ENCODE results near the gene CYTH1. TPM values are rescaled to one million over a fixed set of nuclear protein-coding genes. Genes with fewer than 3 reads are reported as not detected.

The CYTH1 gene
- total and polyA plus RNA-seq, 3 experiments from 2014 or later = 115 to 279 (median 129) TPM

DNA sequence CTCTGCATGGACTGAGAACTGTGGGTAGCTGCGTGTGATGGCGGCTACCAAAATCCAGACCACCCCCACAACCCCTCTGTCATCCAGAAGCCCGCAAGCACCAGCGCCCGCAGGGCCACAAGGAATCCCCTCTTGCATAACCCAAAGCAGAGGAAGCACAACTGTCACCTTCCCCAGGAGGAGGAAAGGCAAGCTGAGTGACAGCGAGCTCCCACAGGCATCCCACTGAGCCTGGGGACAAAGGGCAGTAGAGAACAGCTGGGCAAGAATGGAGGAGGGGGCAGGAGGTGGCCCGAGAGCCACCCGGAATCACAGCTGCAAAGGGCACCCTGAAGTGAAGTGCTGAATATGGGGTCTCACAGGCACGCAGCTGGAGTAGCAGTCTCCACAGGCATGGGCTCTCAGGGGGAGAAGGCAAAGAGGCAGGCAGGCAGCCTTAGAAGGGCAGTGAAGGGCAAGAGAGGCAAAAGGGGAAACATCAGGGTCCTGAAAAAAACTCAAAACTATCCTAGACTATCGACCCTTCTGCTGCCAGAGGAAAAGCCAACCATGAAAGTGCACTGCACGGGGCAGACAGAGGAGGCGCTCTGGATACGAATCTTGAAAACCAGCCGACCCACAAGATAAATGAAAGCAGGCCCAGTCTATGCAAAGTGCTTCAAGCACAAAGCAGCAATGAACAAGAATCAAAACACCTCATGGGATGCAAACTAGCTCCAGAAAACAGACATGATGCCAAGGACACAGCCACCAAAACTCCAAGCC is 41.4 kb upstream of the CYTH1 start:
- no peak for DNase-seq
- H3K36me3 ChIP-seq (ENCODE audit: insufficient read depth, low read length) = peaks cover 67% of the 10 kb centered on the region
- H3K4me3 Mint-ChIP-seq = no peak overlapping the region
- no peaks in the 10 kb centered on the region for H3K9me3 Mint-ChIP-seq
- H3K27ac ChIP-seq (ENCODE audit: low read depth, low read length) = no peak overlapping the region
- peaks cover 0 to 7% of the 10 kb centered on the region in 2 donors for H3K27me3 Mint-ChIP-seq
- H3K4me3 ChIP-seq (ENCODE audit: low read length) = no peak overlapping the region
- H3K27ac Mint-ChIP-seq = peak overlapping the region in 7 of 8 donors; percentile 43 to 92 (median 82)
- H3K27me3 ChIP-seq (ENCODE audit: insufficient read depth, low read length, poor library complexity, severe bottlenecking) = no peaks in the 10 kb centered on the region
- CTCF ChIA-PET = interaction anchor here (1.0 kb wide), 1 partner anchor 12 kb away, joined by 3 read pairs; no protein-coding TSS in a partner anchor
- H3K9me3 ChIP-seq (ENCODE audit: low read length) = no peaks in the 10 kb centered on the region
- peaks cover 48 to 57% (median 57%) of the 10 kb centered on the region in 3 donors for H3K4me1 Mint-ChIP-seq
- POLR2A ChIA-PET = interaction anchor here (0.6 to 1.0 kb wide), 2 partner anchors 19 to 50 kb away, joined by 3 to 4 read pairs; no protein-coding TSS in a partner anchor
- H3K36me3 Mint-ChIP-seq = peaks cover 20 to 98% (median 40%) of the 10 kb centered on the region in 3 donors
- H3K4me1 ChIP-seq (ENCODE audit: insufficient read depth, low read length) = peaks cover 25% of the 10 kb centered on the region

- H3K27ac Mint-ChIP-seq = peak overlapping the region in 6 of 8 donors; percentile 52 to 92 (median 83)
- Histone ChIP-seq H3K9me3 (ENCODE audit: low read length) (no peaks in the 10 kb centered on the region), H3K36me3 (ENCODE audit: insufficient read depth, low read length) (peaks cover 67% of the 10 kb centered on the region), H3K27me3 (ENCODE audit: insufficient read depth, low read length, poor library complexity, severe bottlenecking) (no peaks in the 10 kb centered on the region), H3K4me1 (ENCODE audit: insufficient read depth, low read length) (peaks cover 35% of the 10 kb centered on the region), H3K27ac (ENCODE audit: low read depth, low read length) (no peak overlapping the region), H3K4me3 (ENCODE audit: low read length) (no peak overlapping the region)
- peaks cover 19 to 95% (median 32%) of the 10 kb centered on the region in 3 donors for H3K36me3 Mint-ChIP-seq
- peak overlapping the region in 1 of 7 donors; percentile 72 for H3K4me3 Mint-ChIP-seq
- CTCF ChIA-PET = interaction anchor here (1.0 kb wide), 1 partner anchor 13 kb away, joined by 3 read pairs; no protein-coding TSS in a partner anchor
- no peaks in the 10 kb centered on the region for H3K9me3 Mint-ChIP-seq
- peaks cover 49 to 57% (median 56%) of the 10 kb centered on the region in 3 donors for H3K4me1 Mint-ChIP-seq
- H3K27me3 Mint-ChIP-seq = peaks cover 0 to 7% of the 10 kb centered on the region in 2 donors
- POLR2A ChIA-PET = interaction anchor here (0.6 to 1.0 kb wide), 2 partner anchors 18 to 49 kb away, joined by 3 to 4 read pairs; no protein-coding TSS in a partner anchor
- DNase-seq = no peak
Observed at GRCh38 chr17:78822552-78822951, 40.5 kb upstream of the CYTH1 start.

GRCh38 chr17:78821961-78822360 is 39.9 kb upstream of the CYTH1 start:
- Histone ChIP-seq H3K27me3 (ENCODE audit: insufficient read depth, low read length, poor library complexity, severe bottlenecking) (no peaks in the 10 kb centered on the region), H3K9me3 (ENCODE audit: low read length) (no peaks in the 10 kb centered on the region), H3K4me1 (ENCODE audit: insufficient read depth, low read length) (peaks cover 41% of the 10 kb centered on the region), H3K36me3 (ENCODE audit: insufficient read depth, low read length) (peaks cover 65% of the 10 kb centered on the region), H3K27ac (ENCODE audit: low read depth, low read length) (no peak overlapping the region), H3K4me3 (ENCODE audit: low read length) (no peak overlapping the region)
- Mint-ChIP-seq H3K36me3 (peaks cover 20 to 97% (median 33%) of the 10 kb centered on the region in 3 donors), H3K4me3 (peak overlapping the region in 1 of 7 donors; percentile 12), H3K27me3 (peaks cover 0 to 11% of the 10 kb centered on the region in 2 donors), H3K4me1 (peaks cover 55 to 62% (median 59%) of the 10 kb centered on the region in 3 donors), H3K27ac (peak overlapping the region in 5 of 8 donors; percentile 43 to 79 (median 66)), H3K9me3 (no peaks in the 10 kb centered on the region)
- ChIA-PET POLR2A (no interaction called here), CTCF (no interaction called here)
- no peak for DNase-seq

GRCh38 chr17:78820841-78821240 is 38.8 kb upstream of the CYTH1 start:
- peaks cover 20 to 90% (median 34%) of the 10 kb centered on the region in 3 donors for H3K36me3 Mint-ChIP-seq

GRCh38 chr17:78819806-78820792 is 38.0 kb upstream of the CYTH1 start:
- no peak for DNase-seq
- peak overlapping the region; percentile 79 to 100 (median 98) for H3K27ac Mint-ChIP-seq
- Histone ChIP-seq H3K4me3 (ENCODE audit: low read length) (peak overlapping the region; percentile 32), H3K4me1 (ENCODE audit: insufficient read depth, low read length) (peaks cover 59% of the 10 kb centered on the region), H3K9me3 (ENCODE audit: low read length) (no peaks in the 10 kb centered on the region), H3K27ac (ENCODE audit: low read depth, low read length) (peak overlapping the region; percentile 56), H3K27me3 (ENCODE audit: insufficient read depth, low read length, poor library complexity, severe bottlenecking) (no peaks in the 10 kb centered on the region), H3K36me3 (ENCODE audit: insufficient read depth, low read length) (peaks cover 61% of the 10 kb centered on the region)
- H3K36me3 Mint-ChIP-seq = peaks cover 20 to 90% (median 28%) of the 10 kb centered on the region in 3 donors
- CTCF ChIA-PET = interaction anchor here (1.1 to 2.6 kb wide), 5 partner anchors 13 to 460 kb away, joined by 3 to 7 read pairs (median 4); no protein-coding TSS in a partner anchor
- POLR2A ChIA-PET = interaction anchor here (0.6 to 2.0 kb wide), 4 partner anchors 9 to 35 kb away, joined by 3 to 9 read pairs (median 6); partner anchors contain the start of gene USP36
- peaks cover 0 to 11% of the 10 kb centered on the region in 2 donors for H3K27me3 Mint-ChIP-seq
- H3K4me1 Mint-ChIP-seq = peaks cover 55 to 68% (median 67%) of the 10 kb centered on the region in 3 donors
- peak overlapping the region in 6 of 7 donors; percentile 15 to 87 (median 76) for H3K4me3 Mint-ChIP-seq
- no peaks in the 10 kb centered on the region for H3K9me3 Mint-ChIP-seq

More at GRCh38 chr17:78820841-78821240, 38.8 kb upstream of the CYTH1 start:
- H3K27ac Mint-ChIP-seq = peak overlapping the region in 6 of 8 donors; percentile 43 to 100 (median 98)
- H3K4me3 Mint-ChIP-seq = peak overlapping the region in 3 of 7 donors; percentile 12 to 52 (median 15)
- Histone ChIP-seq H3K36me3 (ENCODE audit: insufficient read depth, low read length) (peaks cover 61% of the 10 kb centered on the region), H3K27ac (ENCODE audit: low read depth, low read length) (no peak overlapping the region), H3K9me3 (ENCODE audit: low read length) (no peaks in the 10 kb centered on the region), H3K27me3 (ENCODE audit: insufficient read depth, low read length, poor library complexity, severe bottlenecking) (no peaks in the 10 kb centered on the region), H3K4me3 (ENCODE audit: low read length) (no peak overlapping the region), H3K4me1 (ENCODE audit: insufficient read depth, low read length) (peaks cover 52% of the 10 kb centered on the region)
- peaks cover 59 to 68% (median 65%) of the 10 kb centered on the region in 3 donors for H3K4me1 Mint-ChIP-seq
- ChIA-PET CTCF (interaction anchor here (2.6 kb wide), 1 partner anchor 21 kb away, joined by 7 read pairs; no protein-coding TSS in a partner anchor), POLR2A (no interaction called here)
- peaks cover 0 to 11% of the 10 kb centered on the region in 2 donors for H3K27me3 Mint-ChIP-seq
- H3K9me3 Mint-ChIP-seq = no peaks in the 10 kb centered on the region
- no peak for DNase-seq

GRCh38 chr17:78819402-78819801 is 37.3 kb upstream of the CYTH1 start:
- CTCF ChIA-PET = interaction anchor here (0.9 to 2.6 kb wide), 8 partner anchors 14 to 459 kb away, joined by 3 to 7 read pairs (median 5); no protein-coding TSS in a partner anchor
- DNase-seq = no peak
- H3K4me1 ChIP-seq (ENCODE audit: insufficient read depth, low read length) = peaks cover 59% of the 10 kb centered on the region

GRCh38 chr17:78818932-78819331 is 36.9 kb upstream of the CYTH1 start:
- peak; percentile 42 to 84 (median 75) for DNase-seq
- Histone ChIP-seq H3K36me3 (ENCODE audit: insufficient read depth, low read length) (peaks cover 57% of the 10 kb centered on the region), H3K4me3 (ENCODE audit: low read length) (peak overlapping the region; percentile 32), H3K27ac (ENCODE audit: low read depth, low read length) (peak overlapping the region; percentile 65), H3K9me3 (ENCODE audit: low read length) (no peaks in the 10 kb centered on the region), H3K4me1 (ENCODE audit: insufficient read depth, low read length) (peaks cover 59% of the 10 kb centered on the region), H3K27me3 (ENCODE audit: insufficient read depth, low read length, poor library complexity, severe bottlenecking) (no peaks in the 10 kb centered on the region)
- ChIA-PET POLR2A (interaction anchor here (0.6 to 2.0 kb wide), 7 partner anchors 8 to 50 kb away, joined by 3 to 9 read pairs (median 5); partner anchors contain the start of gene USP36), CTCF (interaction anchor here (0.9 to 2.6 kb wide), 9 partner anchors 14 to 458 kb away, joined by 3 to 7 read pairs (median 4); no protein-coding TSS in a partner anchor)
- Mint-ChIP-seq H3K36me3 (peaks cover 20 to 90% (median 23%) of the 10 kb centered on the region in 3 donors), H3K27ac (peak overlapping the region; percentile 79 to 100 (median 98)), H3K27me3 (peaks cover 0 to 9% of the 10 kb centered on the region in 2 donors), H3K9me3 (no peaks in the 10 kb centered on the region), H3K4me1 (peaks cover 50 to 66% (median 63%) of the 10 kb centered on the region in 3 donors), H3K4me3 (peak overlapping the region; percentile 31 to 87 (median 76))

More at GRCh38 chr17:78819402-78819801, 37.3 kb upstream of the CYTH1 start:
- Mint-ChIP-seq H3K4me3 (peak overlapping the region; percentile 31 to 87 (median 76)), H3K27me3 (peaks cover 0 to 11% of the 10 kb centered on the region in 2 donors), H3K27ac (peak overlapping the region; percentile 79 to 100 (median 98)), H3K9me3 (no peaks in the 10 kb centered on the region), H3K4me1 (peaks cover 49 to 63% (median 62%) of the 10 kb centered on the region in 3 donors), H3K36me3 (peaks cover 20 to 90% (median 24%) of the 10 kb centered on the region in 3 donors)
- peak overlapping the region; percentile 56 for H3K27ac ChIP-seq (ENCODE audit: low read depth, low read length)
- H3K9me3 ChIP-seq (ENCODE audit: low read length) = no peaks in the 10 kb centered on the region
- peak overlapping the region; percentile 32 for H3K4me3 ChIP-seq (ENCODE audit: low read length)
- no peaks in the 10 kb centered on the region for H3K27me3 ChIP-seq (ENCODE audit: insufficient read depth, low read length, poor library complexity, severe bottlenecking)
- peaks cover 56% of the 10 kb centered on the region for H3K36me3 ChIP-seq (ENCODE audit: insufficient read depth, low read length)
- POLR2A ChIA-PET = interaction anchor here (0.6 to 2.0 kb wide), 6 partner anchors 9 to 39 kb away, joined by 3 to 9 read pairs (median 6); partner anchors contain the start of gene USP36
